DMS114 treated with DMSO at 0.1 percent for 48 hours (cell line): ENCODE data around the gene SHC1.
"Not testable (repeated sequence)": the region's sequence is repeated elsewhere in the genome, so short reads cannot be mapped to it uniquely, and the experiment has no call there.

Source experiments
- DNase-seq: peaks from one replicate; lab custom pipeline; 2025; ENCODE audit not compliant: unreplicated experiment; lab: John Stamatoyannopoulos, UW

SHC1 gene

GRCh38 chr1:154996966-154997701 lies 26.6 kb upstream of the SHC1 start:
- DNase-seq: no peak

GRCh38 chr1:154995301-154995983 lies 24.9 kb upstream of the SHC1 start:
- DNase-seq: peak; percentile 58

- no peak for DNase-seq
Observed at GRCh38 chr1:154994591-154994990, 24.0 kb upstream of the SHC1 start.

- DNase-seq: no peak
Observed at GRCh38 chr1:154994269-154994587, 23.7 kb upstream of the SHC1 start.

- DNase-seq: no peak
Observed at GRCh38 chr1:154993572-154994268, 23.2 kb upstream of the SHC1 start, which contains the start of gene LENEP. LENEP (plus strand) TSS chr1:154993586; CDS start chr1:154993608, 22 bp downstream.

GRCh38 chr1:154992721-154993571 lies 22.4 kb upstream of the SHC1 start:
- DNase-seq: peak; percentile 26

GRCh38 chr1:154990276-154990675 lies 19.7 kb upstream of the SHC1 start:
- DNase-seq: no peak

GRCh38 chr1:154989195-154989860 lies 18.8 kb upstream of the SHC1 start:
- no peak for DNase-seq

- DNase-seq: no peak
Observed at GRCh38 chr1:154988058-154988954, 17.8 kb upstream of the SHC1 start.

- no peak for DNase-seq
Observed at GRCh38 chr1:154987326-154987725, 16.8 kb upstream of the SHC1 start.

- DNase-seq: not testable (repeated sequence)
Observed at GRCh38 chr1:154986736-154987135, 16.2 kb upstream of the SHC1 start.

GRCh38 chr1:154983776-154984466 lies 13.4 kb upstream of the SHC1 start:
- DNase-seq: no peak

- DNase-seq: peak; percentile 100
Observed at GRCh38 chr1:154982897-154983648, 12.5 kb upstream of the SHC1 start, which contains the start of gene FLAD1. FLAD1 (plus strand) TSS chr1:154983344; CDS start chr1:154983695, 351 bp downstream.

GRCh38 chr1:154982341-154982740 lies 11.8 kb upstream of the SHC1 start:
- no peak for DNase-seq

GRCh38 chr1:154978360-154978759 lies 7.8 kb upstream of the SHC1 start:
- DNase-seq: no peak

GRCh38 chr1:154977762-154978161 lies 7.2 kb upstream of the SHC1 start:
- DNase-seq: not testable (repeated sequence)

- DNase-seq: peak; percentile 44
Observed at GRCh38 chr1:154975409-154976059, 5.0 kb upstream of the SHC1 start.
